Umbilical cord (tissue), 2 donors: ENCODE results near the gene MUL1. TPM values are rescaled to one million over a fixed set of nuclear protein-coding genes. Genes with fewer than 3 reads are reported as not detected.

Source experiments
- DNase-seq: peaks from one replicate; pipeline ENCODE4 v3.0.0-alpha.2; 2015; ENCODE audit warnings: low spot score
- total RNA-seq: library from RNA; depleted of rRNA; stranded (reverse); fragments of >200 nt; gene quantifications from one replicate; pipeline ENCODE4 v1.2.3, GENCODE V29; 2014; ENCODE audit warnings: low replicate concordance; ENCODE audit not compliant: insufficient read depth

MUL1 gene
- total RNA-seq, 1 donor from 2014 or later: 13.5 TPM

GRCh38 chr1:20472121-20472520 lies 35.8 kb downstream of the MUL1 start:
- DNase-seq: no peak

GRCh38 chr1:20470194-20470593 lies 37.8 kb downstream of the MUL1 start:
- no peak for DNase-seq

- no peak for DNase-seq
Observed at GRCh38 chr1:20469406-20470076, 38.4 kb downstream of the MUL1 start.

GRCh38 chr1:20466273-20466672 lies 41.7 kb downstream of the MUL1 start:
- DNase-seq: no peak

- DNase-seq: no peak
Observed at GRCh38 chr1:20465187-20465586, 42.8 kb downstream of the MUL1 start.

GRCh38 chr1:20463502-20463901 lies 44.4 kb downstream of the MUL1 start:
- DNase-seq: no peak

- no peak for DNase-seq
Observed at GRCh38 chr1:20462397-20462796, 45.6 kb downstream of the MUL1 start.

GRCh38 chr1:20458717-20459116 lies 49.2 kb downstream of the MUL1 start:
- DNase-seq: no peak

GRCh38 chr1:20454004-20454403 lies 53.9 kb downstream of the MUL1 start:
- no peak for DNase-seq

- DNase-seq: no peak
Observed at GRCh38 chr1:20449735-20450311, 58.1 kb downstream of the MUL1 start.

Other genes with a start within 250 kb of the MUL1 start
- gene VWA5B1, start 217.3 kb downstream of the MUL1 start, total RNA-seq: 0.24 TPM
- 4.6 TPM for gene CAMK2N1, start 21.9 kb downstream of the MUL1 start, total RNA-seq
- 0.48 TPM for gene FAM43B, start 44.4 kb upstream of the MUL1 start, total RNA-seq
- gene CDA, start 80.9 kb upstream of the MUL1 start, total RNA-seq: not detected
- 61.9 TPM for gene PINK1, start 125.3 kb upstream of the MUL1 start, total RNA-seq
- 246 TPM for gene DDOST, start 153.2 kb upstream of the MUL1 start, total RNA-seq
- not detected for gene KIF17, start 209.9 kb upstream of the MUL1 start, total RNA-seq
- gene SH2D5, start 224.6 kb upstream of the MUL1 start, total RNA-seq: 0.96 TPM